Retina (tissue), 1 donor: ENCODE results near the gene MAP4K3.

Experiments used
- DNase-seq: peaks from one replicate; pipeline ENCODE4 v3.0.0-alpha.2; 2016

The MAP4K3 gene

DNA sequence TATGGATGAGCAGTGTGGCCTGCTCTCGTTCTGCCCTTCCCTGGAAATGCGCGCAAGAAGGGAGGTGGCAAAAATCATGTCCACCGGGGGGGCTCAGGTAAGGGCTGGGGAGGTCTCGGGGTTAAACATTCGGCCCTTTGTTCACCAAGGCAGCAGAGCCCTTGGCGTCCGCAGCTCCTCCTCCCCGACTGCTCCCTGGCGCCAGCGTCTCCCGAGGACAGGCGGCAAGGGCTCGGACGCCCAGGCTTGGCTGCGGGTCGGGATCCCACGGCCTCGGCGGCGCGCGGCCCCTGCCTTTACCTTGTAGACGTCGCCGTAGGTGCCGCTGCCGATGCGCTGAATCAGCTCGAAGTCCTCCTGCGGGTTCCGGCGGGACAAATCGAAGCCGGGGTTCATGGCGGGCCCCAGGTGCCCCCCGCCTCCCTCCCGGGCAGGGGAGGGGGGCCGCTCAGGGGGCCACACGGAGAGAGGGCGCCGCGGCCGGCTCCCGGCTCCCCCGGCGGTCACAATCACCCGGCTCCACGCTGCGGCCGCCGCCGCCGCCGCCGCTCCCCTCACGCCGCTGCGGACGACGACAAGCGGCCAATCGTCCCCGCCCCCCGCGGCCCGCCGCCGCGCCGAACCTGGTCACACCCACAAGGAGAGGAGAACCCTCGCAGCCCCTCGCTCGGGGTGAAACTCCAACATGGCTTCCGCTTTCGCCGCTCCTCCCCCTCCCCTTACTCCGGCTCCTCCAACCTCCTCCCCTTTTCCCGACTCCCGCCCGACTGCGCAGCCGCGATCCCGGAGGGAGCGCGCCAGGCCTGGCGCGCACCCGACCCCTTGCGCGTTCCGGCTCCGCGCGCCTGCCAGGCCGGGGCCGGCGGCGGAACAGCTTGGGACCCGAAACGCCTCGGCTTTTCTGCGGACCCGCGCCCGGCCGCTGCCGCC, at the start of gene MAP4K3:
TSS of gene MAP4K3 (minus strand) at position 694 of the 930 bp plus-strand sequence. CDS start at position 396, 298 bp downstream.
- peak; percentile 98 for DNase-seq

DNA sequence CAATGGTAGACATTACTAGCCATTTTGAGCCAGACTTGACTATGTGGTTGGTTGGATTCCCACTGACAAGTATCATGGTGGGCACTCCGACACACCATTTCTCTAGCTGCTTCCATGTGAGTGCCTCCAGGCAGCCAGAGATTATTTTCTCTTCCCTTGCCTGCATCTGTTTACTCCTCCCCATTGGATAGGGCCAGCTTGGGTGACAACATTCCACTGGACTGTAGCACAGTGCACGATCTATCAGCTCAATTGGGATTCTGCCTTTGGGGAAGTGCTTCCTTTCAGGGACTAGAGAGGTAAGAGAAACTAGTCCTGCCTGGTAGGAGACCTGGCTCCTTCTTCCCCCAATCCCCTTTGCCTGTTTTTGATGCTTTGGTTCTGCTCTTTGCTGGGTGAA, 49.0 kb upstream of the MAP4K3 start:
- DNase-seq, result no peak

DNA sequence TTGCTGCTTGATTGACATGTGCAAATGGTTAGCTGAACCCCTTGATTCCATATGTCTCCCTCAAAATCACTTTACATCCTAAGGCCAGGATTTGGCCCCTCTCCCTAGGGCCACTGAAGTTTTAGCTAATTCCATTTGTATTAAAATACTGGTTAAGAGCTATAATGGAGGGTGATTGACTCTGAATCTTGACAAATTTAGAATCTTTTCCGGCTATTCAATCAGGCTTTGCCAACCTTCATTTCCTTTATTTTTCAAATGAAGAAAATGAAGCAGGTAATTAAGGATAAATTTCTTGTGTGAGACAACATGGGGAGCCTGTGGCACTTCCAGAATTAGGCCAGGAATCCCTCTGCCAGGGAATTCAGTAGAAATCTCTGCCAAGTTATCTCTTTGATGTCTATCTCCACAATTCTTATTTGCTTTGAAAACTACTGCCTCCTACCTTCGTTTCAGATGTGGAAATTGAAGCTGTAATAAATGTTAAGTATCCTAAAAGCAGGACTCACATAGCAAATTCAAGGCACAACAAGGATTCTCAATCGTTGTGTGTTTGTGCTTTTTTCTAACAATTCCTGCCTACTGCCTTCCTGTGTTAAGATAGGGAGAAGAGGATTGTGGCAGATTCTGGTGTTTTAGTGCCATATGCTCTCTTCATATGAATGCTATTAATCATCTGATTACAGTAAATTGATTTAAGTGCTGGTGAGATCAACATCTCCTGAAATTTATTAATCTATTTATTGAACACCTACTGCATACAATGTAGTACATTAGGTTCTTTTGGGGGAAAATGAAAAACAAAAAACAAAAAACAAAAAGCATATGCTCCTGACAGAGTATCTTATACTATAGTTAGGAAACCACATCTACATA, 47.8 kb upstream of the MAP4K3 start:
- DNase-seq, result no peak

DNA sequence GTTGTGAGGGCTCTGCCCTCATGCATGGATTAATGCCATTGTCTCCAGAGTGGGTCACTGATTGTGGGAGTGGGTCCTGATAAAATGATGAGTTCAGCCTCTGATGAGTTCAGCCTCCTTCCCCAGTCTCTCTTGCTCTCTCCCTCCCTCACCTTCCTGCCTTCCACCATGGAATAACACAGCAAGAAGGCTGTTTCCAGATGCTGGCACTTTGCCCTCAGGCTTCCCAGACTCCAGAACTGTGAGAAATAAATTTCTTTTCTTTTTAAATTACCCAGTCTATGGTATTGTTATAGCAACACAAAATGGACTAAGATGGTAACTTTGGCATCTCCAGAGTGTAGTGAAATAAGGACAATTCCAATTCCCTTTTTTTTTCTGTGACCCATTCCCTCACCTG, 47.1 kb upstream of the MAP4K3 start:
- DNase-seq, result no peak

DNA sequence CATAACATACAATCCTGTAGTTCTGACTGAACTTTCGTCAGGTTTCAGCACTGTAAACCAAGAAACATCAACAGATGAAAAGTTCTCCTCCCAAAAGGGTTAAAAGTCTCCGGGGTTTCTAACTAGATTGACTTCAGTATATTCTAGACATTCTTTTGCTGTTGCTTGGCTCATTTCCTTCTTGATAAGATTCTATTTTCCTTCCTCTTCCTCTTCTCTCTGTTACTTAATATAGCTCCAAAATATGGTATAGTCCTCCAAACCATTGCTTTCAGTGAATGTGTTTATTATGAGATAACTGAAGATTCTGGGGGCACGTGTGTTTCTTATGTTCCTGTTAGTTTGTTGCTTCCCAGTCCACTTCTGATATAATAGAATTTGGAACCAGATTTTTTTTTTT, 46.4 kb upstream of the MAP4K3 start:
- no peak for DNase-seq

DNA sequence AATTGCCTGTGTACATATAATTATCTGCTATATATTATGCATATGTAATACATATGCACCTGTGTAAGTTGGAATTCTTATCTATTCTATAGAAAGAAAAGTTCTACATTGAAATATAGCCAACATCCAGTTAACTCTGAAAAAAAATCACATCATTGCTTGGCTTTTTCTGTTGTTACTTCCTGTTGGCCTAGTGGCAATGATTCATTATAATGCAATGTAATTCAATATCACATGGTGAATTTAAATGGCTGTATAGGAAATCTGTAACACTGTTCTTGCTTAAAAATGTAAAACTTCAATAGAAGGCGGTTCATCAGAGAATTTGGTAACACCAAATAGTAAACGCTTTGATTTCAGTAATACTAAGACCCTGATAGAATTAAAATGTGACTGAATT, 44.5 kb upstream of the MAP4K3 start:
- no peak for DNase-seq

DNA sequence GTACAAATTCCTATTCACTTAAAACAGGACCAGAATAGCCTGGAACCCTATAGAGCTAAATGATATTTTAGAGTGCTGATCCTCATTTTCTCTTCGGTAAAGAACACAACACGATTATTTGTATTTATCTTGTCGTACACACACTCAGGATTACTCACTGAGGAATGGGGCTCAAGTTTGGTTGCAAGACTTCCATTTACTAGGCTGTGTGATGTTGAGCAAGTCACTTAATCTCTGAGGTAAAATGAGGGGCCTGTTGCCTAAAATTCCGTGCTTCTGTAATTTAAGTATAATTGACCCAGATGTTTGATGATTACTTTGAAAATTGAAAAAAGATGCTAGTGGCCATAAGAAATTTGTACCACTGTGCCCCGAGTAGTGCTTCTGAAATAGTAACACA, 42.6 kb upstream of the MAP4K3 start:
- no peak for DNase-seq

DNA sequence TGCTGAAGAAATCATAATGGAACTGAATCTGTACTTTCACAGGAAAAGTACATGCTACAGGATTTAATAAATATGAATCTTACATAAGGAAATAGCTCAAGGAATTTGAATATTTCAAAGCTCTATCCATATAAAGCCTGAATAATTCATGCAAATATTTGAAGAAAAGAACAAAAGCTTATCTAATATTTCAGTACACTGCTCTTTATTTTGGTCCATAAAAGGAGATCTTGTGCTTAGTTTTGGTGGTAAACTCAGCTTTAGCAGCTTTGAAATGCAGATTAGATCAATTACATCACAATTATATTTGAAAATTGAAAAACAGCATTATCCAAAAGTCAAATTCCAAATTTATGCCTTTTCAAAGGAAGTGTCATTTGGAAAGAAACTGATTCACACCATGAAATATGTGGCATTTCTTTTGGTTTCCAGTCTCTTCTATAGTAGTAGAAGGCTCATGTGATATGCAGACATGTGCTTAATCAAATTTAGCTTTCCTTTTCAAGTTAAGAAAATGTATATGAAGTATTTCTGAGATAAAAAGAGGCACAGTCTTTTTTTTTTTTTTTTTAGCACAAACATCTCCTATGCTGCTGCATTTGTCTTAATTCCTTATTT, 42.1 kb upstream of the MAP4K3 start:
- DNase-seq, result no peak

DNA sequence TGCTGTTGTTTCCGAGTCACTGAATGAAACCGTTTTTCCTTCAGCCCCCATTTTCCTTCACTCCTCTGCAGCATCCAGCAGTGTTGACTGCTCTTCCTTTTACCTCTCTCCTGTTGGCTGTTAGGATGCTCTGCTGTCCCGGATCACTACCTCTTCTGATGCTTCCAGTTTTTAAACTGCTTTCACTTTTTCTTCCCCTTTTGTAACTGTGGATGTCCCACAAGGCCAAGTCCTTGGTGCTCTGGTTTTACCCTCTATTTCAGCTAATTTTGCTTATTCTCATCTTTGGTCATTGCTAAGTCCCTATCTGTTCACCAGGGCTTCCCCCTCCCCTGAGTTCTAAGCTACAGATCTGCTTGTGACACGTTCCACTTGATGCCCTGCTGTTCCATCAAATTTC, 39.4 kb upstream of the MAP4K3 start:
- DNase-seq, result no peak

DNA sequence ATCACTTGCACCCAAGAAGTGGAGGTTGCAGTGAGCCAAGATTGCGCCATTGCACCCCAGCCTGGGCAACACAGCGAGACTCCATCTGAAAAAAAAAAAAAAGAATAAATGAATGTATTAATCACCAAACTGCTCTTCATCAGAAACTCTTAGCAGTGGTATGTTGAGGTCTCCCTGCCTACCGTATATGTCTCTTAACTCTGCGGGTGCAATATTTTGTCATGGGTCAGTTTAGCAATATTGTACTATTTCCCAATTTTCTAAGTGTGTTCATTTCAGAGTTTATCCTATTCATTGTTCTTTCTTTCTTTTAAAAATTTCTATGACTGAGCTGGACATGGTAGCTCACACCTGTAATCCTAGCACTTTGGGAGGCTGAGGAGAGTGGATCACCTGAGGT, 37.9 kb upstream of the MAP4K3 start:
- no peak for DNase-seq

DNA sequence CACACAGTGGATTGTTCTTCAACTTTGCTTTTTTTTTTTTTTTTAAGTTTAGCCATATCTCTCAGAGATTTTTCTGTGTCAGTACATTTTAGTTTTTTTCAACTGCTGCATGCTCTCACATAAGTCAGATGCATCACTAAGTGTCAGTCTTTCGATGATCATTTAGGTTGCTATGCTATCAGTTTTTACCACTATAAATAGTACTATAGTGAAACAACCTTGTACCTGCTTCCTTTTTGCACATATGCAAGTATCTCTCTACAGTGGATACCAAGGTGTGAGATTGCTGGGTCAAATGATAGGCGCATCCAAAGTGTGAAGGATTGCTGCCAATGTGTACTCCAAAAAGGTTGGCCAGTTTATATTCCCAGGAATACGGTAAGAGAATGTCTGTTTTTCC, 33.5 kb upstream of the MAP4K3 start:
- DNase-seq, result no peak

DNA sequence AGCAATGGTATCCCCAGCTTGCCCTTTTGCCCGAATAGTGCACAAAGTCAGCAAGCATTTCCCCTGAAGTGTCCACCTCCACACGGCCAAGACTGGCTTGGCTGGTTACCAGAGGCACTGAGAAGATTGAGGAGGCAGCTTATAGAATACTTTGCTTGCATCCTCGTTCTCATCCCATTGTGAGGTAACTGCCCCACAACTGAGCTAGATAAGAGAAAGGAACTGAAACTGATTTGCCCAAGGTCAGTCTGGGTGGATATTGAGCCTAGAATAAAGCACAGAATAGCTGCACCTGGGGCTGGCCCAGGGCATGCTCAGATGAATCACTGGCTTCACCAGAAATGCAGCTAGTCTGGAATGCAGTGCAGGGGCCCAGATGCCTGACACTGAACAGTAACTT, 32.7 kb upstream of the MAP4K3 start:
- DNase-seq, result no peak

DNA sequence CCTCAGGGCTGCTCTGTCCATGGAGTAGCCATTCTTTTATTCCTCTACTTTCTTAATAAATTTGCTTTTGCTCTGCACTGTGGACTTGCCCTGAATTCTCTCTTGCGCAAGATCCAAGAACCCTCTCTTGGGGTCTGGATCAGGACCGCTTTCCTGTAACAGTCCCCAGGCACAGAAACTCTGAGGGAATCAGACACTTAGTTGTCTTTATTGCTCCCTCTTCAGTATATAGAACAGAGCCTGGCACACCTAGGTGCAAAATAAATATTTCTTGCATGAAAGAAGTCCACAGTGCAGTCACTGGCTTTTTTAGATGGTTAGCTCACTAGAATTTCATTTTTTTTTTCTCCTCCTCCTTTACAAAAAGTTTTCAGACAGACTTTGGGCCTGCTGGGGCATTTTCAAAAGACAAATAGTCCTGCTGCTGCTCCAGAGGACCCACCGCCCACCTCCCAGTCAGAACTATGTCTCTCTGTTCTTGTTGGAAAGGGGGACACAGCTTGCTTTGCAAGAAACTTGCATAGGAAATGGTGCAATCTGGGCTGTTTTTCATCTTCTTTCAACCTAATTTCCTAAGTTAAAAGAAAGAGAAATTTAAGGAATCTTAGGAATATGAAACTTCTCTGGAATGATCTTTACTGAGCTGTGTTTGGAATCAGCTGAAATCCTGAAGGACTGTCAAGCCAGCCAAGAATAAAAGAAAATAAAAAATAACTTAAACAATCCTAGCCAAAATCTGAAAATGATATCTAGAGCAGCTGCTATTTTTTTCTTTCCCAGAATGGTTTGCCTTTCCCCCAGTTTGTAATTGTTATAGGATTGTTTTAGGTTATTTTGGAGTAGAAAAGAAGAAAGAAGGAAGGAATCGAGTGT, 31.7 kb upstream of the MAP4K3 start:
- no peak for DNase-seq

DNA sequence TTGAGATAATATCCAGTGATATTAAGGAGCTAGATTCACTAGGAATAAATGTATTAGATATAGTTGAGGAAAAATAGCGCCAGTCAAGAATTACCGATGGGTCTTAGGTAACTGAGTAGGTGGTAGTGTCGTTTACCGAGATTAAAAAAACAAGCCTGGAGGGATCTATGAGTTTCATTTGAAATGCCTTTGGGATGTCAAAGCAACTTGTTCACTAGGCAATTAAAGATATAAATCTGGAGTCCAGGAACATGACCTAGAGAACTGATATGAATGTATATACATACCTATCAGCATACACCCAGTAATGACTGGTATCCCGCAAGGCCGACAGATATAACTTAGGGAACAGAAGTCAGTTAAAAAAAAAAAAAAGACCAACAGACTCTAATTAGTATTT, 29.2 kb upstream of the MAP4K3 start:
- no peak for DNase-seq

DNA sequence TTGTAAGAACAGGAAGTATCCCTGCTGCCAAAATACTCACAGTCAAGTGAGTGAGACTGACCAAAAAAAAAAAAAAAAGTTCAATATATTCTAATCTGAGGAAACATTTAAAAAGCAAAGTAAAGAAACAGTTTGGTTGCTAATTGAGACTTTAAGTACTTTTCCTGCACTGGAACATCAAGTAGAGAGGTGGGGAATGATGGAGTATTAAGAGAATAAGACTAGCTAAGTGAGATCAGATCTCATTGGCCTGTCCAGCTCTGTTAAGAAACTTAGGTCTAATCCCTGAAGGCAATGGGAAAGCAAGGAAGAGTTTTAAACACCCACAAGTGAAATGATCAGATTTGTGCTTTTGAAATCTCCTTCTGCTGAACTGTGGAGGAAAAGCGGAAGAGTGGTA, 27.8 kb upstream of the MAP4K3 start:
- DNase-seq, result no peak

DNA sequence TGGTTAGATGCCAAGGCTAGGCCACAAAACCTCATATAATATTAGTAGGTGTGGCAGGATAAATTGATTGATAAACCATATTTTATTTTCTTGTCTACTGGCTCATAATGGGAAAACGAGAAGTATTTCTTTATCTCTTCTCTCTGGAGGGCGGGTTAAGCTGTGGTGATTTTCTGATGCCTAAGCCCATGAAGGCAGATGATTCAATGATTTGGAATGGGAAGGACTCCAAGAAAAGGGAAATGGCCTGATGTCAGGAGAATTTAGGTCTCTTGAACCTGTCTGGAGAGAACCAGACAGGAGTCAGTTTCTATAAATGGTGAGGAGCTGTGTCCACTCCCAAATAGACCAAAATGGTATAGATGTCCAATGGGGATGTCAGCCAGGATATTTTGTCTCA, 18.7 kb upstream of the MAP4K3 start:
- no peak for DNase-seq

DNA sequence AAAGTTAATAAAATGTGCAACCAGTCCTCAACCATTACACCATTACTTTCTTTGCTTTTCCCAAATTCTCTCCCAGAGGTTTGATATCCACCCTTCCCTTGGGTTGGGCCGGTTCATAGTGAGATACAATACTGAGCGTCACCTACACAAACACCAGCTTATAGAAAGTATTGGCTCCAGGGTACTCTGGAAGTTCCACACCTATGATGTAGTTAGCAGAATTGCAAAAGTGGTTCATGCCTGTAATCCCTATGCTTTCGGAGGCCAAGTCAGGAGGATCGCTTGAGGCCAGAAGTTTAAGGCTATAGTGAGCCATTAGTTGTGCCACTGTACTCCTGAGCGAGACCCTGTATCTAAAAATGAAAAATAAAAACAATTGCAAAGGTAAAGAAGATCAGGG, 15.3 kb upstream of the MAP4K3 start:
- DNase-seq, result no peak

DNA sequence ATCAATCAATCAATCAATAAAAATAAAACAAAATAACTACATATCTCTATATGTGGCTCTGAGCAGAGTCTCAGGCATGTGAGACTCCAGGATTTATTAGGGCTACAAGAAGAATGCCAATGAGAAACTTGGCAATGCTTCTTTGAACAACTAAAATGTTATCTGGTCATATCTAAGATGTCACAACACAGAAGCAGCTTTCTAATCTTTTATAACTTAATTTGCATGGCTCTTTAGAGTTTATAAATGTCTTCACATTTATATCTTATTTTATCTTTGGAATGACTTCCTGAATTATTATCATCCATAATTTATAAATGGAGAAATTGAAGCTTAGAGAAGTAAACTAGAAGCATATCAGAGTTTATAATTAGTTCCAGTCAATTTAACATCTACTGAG, 14.9 kb upstream of the MAP4K3 start:
- DNase-seq, result no peak

DNA sequence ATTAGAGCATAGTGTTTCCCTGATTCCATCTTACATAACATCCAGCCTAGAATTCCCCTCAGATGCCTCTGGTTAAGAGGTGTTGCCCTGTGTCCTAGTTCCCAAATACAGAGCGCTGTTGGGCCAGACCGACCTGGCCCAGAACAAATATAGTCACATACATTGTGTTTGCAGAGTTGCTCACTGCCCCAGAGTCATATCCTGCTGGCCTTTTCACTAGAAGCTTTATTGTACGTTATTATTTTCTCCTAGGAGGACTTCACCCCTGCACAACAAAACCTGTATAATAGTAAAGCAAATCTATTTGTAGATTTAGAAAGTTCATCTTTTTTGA, 11.1 kb upstream of the MAP4K3 start:
- DNase-seq, result no peak

DNA sequence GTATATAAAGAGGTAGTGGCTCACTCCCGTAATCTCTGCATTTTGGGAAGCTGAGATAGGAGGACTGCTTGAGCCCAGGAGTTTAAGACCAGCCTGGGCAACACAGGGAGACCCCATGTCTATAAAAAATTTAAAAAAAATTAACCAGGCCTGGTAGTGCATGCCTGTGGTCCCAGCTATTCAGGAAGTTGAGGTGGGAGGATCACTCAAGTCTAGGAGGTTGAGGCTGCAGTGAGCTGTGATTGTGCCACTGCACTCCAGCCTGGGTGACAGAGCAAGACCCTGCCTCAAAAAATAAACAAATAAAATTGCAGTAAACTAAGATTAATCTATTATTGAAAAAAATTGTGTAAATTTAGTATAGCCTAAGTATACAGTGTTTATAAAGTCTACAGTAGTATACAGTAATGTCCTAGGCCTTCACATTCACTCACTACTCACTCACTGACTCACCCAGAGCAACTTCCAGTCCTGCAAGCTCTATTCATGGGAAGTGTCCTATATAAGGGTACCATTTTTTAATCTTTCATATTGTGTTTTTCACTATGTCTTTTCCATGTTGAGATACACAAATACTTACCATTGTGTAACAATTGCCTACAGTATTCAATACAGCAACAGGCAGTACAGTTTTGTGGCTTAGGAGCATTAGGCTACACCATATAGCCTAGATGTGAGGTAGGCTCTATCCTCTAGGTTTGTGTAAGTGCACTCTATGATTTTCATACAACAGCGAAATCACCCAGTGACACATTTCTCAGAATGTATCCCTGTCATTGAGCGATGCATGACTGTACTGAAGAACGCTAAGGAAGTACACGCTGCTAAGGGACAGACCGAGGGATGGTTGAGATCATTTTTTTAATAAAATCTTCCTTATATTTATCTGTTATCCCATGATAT, 10.4 kb upstream of the MAP4K3 start:
- DNase-seq, result no peak

DNA sequence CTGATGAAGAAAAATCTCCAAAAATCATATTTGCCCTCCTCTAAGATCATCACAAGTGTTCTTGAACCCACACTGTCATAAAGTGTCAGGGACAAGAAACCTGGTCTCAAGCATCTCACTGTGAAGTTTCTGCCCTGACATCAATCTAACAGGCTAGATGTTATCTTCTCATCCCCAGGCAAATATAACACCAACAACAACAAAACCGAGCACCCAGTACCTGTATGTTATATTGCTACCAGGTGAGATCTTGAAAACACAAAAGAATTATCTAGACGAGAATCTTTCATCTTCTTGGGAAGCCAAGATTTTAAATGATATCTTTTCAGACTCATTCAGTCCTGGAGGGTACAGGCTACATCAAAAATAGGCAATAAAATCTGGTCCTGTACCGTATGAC, 8.8 kb upstream of the MAP4K3 start:
- DNase-seq, result no peak

DNA sequence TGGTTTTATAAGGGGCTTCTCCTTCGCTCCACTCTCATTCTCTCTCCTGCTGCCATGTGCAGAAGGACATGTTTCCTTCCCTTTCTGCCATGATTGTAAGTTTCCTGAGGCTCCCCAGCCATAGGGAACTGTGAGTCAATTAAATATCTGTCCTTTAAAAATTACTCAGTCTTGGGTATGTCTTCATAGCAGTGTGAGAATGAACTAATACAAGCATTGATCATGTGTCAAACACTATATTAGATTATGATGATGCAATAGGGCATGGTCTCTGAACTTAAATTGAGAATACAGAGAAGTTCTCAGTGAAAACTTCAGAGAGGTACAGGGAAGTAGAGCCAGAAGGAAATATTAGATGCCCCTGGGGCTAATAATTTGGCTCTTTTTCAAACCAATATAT, 5.9 kb upstream of the MAP4K3 start:
- no peak for DNase-seq
